T47D (cell line): Measurements from ENCODE around the gene CCDC80.

Experiments
- DNase-seq, 2 experiments: peaks; one replicate each; pipeline versions ENCODE4 v3.0.0 to v3.0.0-alpha.2; 2011 to 2012; ENCODE audit warnings: low read depth in 1 of 2, low spot score in 1 of 2
- JUND ChIP-seq: IDR thresholded peaks from 2 replicates; pipeline ENCODE4 v1.6.1; 2012; ENCODE audit warnings: low read depth
- in situ Hi-C: cut with HindIII; loops from 2 replicates; pipeline ENCODE4 v1.10.0; 2016; ENCODE audit warnings: low sequenced_read_pairs, low pct_unique_long_range_greater_than_20kb

The CCDC80 gene

DNA sequence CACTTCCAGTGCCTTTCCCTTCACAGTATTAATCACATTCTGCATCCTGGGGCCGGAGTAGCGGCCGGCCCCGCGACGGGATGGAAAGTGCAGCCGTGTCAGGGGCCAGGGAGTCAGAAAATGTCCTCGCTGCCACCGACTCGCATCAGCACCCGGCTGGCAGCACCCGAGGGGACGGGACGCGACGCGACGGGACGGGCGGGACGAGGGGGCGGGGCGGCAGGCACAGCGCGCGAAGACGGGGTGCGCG lies 79.5 kb downstream of the CCDC80 start:
- in situ Hi-C loops: no loop called here
- DNase-seq: peak in 1 of 2 experiments; percentile 39
- no peak for TF ChIP-seq JUND

GRCh38 chr3:112560721-112561483 lies 80.0 kb downstream of the CCDC80 start:
- DNase-seq: peak; percentile 26 to 85
- no peak for TF ChIP-seq JUND
- in situ Hi-C loops: no loop called here

GRCh38 chr3:112560307-112560706 lies 80.6 kb downstream of the CCDC80 start:
- TF ChIP-seq JUND: no peak
- in situ Hi-C loops: no loop called here
- no peak for DNase-seq

- in situ Hi-C loops: no loop called here
- TF ChIP-seq JUND: no peak
- no peak for DNase-seq
Observed at GRCh38 chr3:112557976-112558375, 83.0 kb downstream of the CCDC80 start.

DNA sequence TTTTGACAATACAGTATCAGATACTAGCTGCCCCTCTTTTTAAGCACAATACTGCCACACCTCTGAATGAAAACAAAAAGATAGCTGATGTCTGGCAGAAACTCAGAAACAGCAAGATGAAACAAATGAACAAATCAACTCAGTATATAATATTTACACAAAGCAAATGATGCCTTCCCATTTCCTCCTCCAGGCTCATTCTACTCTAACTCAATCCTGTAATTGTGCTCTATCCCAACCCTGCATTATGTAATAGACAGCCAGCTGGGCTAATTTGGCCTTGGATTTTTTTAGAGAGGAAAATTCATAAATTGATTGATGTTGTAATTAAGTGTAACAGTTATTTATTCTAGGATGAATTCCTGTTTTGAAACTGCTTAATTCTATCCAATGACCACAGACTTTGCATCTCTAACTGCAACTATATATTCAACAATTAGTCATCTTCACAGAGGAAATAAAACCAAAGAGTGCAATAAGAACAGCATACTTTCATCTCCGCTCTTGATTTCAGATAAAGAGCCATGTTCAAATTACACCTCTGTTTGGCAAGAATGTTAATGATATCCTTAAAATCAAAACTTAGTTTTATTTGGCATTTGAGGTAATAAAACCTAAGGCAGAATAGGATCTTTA lies 85.3 kb downstream of the CCDC80 start:
- no peak for TF ChIP-seq JUND
- in situ Hi-C loops: no loop called here
- DNase-seq: no peak

DNA sequence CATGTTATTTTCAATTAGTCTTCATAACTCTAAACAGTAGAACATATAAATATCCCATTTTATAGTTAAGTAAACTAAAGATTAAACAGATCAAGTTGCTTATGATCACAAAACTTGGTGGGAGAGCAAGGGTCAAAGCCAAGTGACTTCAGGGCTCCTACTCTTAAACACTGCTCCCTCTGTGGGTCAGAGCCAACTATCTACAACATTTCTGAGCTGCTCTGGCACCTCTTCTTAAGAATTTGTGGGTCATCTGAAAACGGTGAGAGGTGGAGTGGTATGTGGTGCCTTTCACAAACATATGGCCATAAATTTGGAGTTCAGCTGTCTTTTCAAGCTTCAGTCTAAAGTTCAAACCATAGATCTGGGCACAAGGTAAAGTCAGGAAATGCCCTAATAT lies 90.1 kb downstream of the CCDC80 start:
- in situ Hi-C loops: no loop called here
- DNase-seq: no peak
- no peak for TF ChIP-seq JUND
